GM18909 (cell line): ENCODE data around the gene MDH2.
"Not testable (repeated sequence)": the region's sequence is repeated elsewhere in the genome, so short reads cannot be mapped to it uniquely, and the experiment has no call there.

Experiments
- ATAC-seq: cut with Tn5 transposase; IDR thresholded peaks from one replicate; pipeline ENCODE4 v1.9.1; 2021; ENCODE audit warnings: mild to moderate bottlenecking; ENCODE audit not compliant: unreplicated experiment, poor library complexity

The MDH2 gene

GRCh38 chr7:76047811-76048667 lies at the start of gene MDH2, which contains the start of gene STYXL1:
Gene MDH2, plus strand, starts transcription at chr7:76048106. Its CDS starts 55 bp downstream, at chr7:76048161.
Gene STYXL1, minus strand, starts transcription at chr7:76048000. Its CDS starts 17,477 bp downstream, at chr7:76030523.
- peak; percentile 96 for ATAC-seq

- ATAC-seq: no peak
Measured at GRCh38 chr7:76000566-76000965, 47.3 kb upstream of the MDH2 start.

- ATAC-seq: no peak
Measured at GRCh38 chr7:76002139-76002538, 45.8 kb upstream of the MDH2 start.

- ATAC-seq: no peak
Measured at GRCh38 chr7:76002822-76003221, 45.1 kb upstream of the MDH2 start.

- ATAC-seq: no peak
Measured at GRCh38 chr7:76003351-76003750, 44.6 kb upstream of the MDH2 start.

- ATAC-seq: not testable (repeated sequence)
Measured at GRCh38 chr7:76005004-76005403, 42.9 kb upstream of the MDH2 start.

GRCh38 chr7:76008156-76008687 lies 39.7 kb upstream of the MDH2 start:
- ATAC-seq: no peak

- ATAC-seq: no peak
Measured at GRCh38 chr7:76009672-76010600, 38.0 kb upstream of the MDH2 start.

GRCh38 chr7:76011442-76011861 lies 36.5 kb upstream of the MDH2 start:
- no peak for ATAC-seq

GRCh38 chr7:76016191-76016947 lies 31.5 kb upstream of the MDH2 start:
- no peak for ATAC-seq

- ATAC-seq: not testable (repeated sequence)
Measured at GRCh38 chr7:76018520-76018919, 29.4 kb upstream of the MDH2 start.

GRCh38 chr7:76020031-76020714 lies 27.7 kb upstream of the MDH2 start:
- no peak for ATAC-seq

GRCh38 chr7:76022026-76022780 lies 25.7 kb upstream of the MDH2 start:
- no peak for ATAC-seq

GRCh38 chr7:76023002-76023401 lies 24.9 kb upstream of the MDH2 start:
- no peak for ATAC-seq

GRCh38 chr7:76029682-76030081 lies 18.2 kb upstream of the MDH2 start:
- ATAC-seq: not testable (repeated sequence)

GRCh38 chr7:76031964-76032363 lies 15.9 kb upstream of the MDH2 start:
- no peak for ATAC-seq

- ATAC-seq: no peak
Measured at GRCh38 chr7:76037310-76037709, 10.6 kb upstream of the MDH2 start.

GRCh38 chr7:76040126-76040525 lies 7.8 kb upstream of the MDH2 start:
- no peak for ATAC-seq
